H9 (cell line): ENCODE data around the gene LHFPL6. TPM values are rescaled to one million over a fixed set of nuclear protein-coding genes. Genes with fewer than 3 reads are reported as not detected.

Experiments
- DNase-seq: peaks from one replicate; pipeline ENCODE4 v3.0.0-alpha.2; 2017
- H2AFZ ChIP-seq: one replicate; pipeline ENCODE4 v1.6.1; 2013; ENCODE audit warnings: mild to moderate bottlenecking, low read length, control low read depth, moderate library complexity
- H2AK5ac ChIP-seq: 2 replicates; pipeline ENCODE4 v1.6.1; 2013; ENCODE audit warnings: low read length, control low read depth, mixed read lengths; ENCODE audit not compliant: insufficient read length
- H2BK120ac ChIP-seq: one replicate; pipeline ENCODE4 v1.6.1; 2013; ENCODE audit warnings: low read depth, mild to moderate bottlenecking, low read length, control low read depth, inconsistent platforms; ENCODE audit not compliant: poor library complexity, severe bottlenecking
- H2BK12ac ChIP-seq: 2 replicates; pipeline ENCODE4 v1.6.1; 2013; ENCODE audit warnings: low read length, control low read depth, mixed read lengths, low read depth; ENCODE audit not compliant: insufficient read length
- H2BK15ac ChIP-seq: 2 replicates; pipeline ENCODE4 v1.6.1; 2013; ENCODE audit warnings: low read depth, low read length, control low read depth
- H2BK20ac ChIP-seq: one replicate; pipeline ENCODE4 v1.6.1; 2013; ENCODE audit warnings: low read depth, mild to moderate bottlenecking, low read length, control low read depth, inconsistent platforms; ENCODE audit not compliant: poor library complexity, severe bottlenecking
- H2BK5ac ChIP-seq: 2 replicates; pipeline ENCODE4 v1.6.1; 2013; ENCODE audit warnings: low read length, control low read depth, mixed read lengths; ENCODE audit not compliant: insufficient read length
- H3K14ac ChIP-seq: 2 replicates; pipeline ENCODE4 v1.6.1; 2013; ENCODE audit warnings: low read length, control low read depth; ENCODE audit not compliant: insufficient read depth
- H3K18ac ChIP-seq: 2 replicates; pipeline ENCODE4 v1.6.1; 2013; ENCODE audit warnings: low read depth, mild to moderate bottlenecking, mixed read lengths, low read length, control low read depth; ENCODE audit not compliant: insufficient read length
- H3K23ac ChIP-seq: 2 replicates; pipeline ENCODE4 v1.6.1; 2013; ENCODE audit warnings: low read length, control low read depth, mixed read lengths, low read depth; ENCODE audit not compliant: insufficient read length
- H3K23me2 ChIP-seq: 2 replicates; pipeline ENCODE4 v1.6.1; 2013; ENCODE audit warnings: low read depth, mild to moderate bottlenecking, mixed read lengths, low read length, control low read depth; ENCODE audit not compliant: insufficient read length, poor library complexity, severe bottlenecking
- H3K27ac ChIP-seq: 2 replicates; pipeline ENCODE4 v1.5.1; 2013; ENCODE audit warnings: low read length, control low read depth, mixed read lengths, low read depth; ENCODE audit not compliant: insufficient read length
- H3K27me3 ChIP-seq: 2 replicates; pipeline ENCODE4 v1.6.1; 2013; ENCODE audit warnings: low read length, control low read depth, inconsistent platforms; ENCODE audit not compliant: insufficient read depth
- H3K4ac ChIP-seq: 2 replicates; pipeline ENCODE4 v1.6.1; 2013; ENCODE audit warnings: low read depth, mild to moderate bottlenecking, control low read depth, inconsistent platforms, low read length, moderate library complexity
- H3K4me1 ChIP-seq: 2 replicates; pipeline ENCODE4 v1.6.1; 2013; ENCODE audit warnings: low read length, control low read depth, inconsistent platforms; ENCODE audit not compliant: insufficient read depth
- H3K4me2 ChIP-seq: 2 replicates; pipeline ENCODE4 v1.6.1; 2013; ENCODE audit warnings: low read length, control low read depth, mixed read lengths; ENCODE audit not compliant: insufficient read length, insufficient read depth
- H3K56ac ChIP-seq: 2 replicates; pipeline ENCODE4 v1.6.1; 2013; ENCODE audit warnings: low read depth, mild to moderate bottlenecking, mixed read lengths, low read length, control low read depth; ENCODE audit not compliant: insufficient read length
- H3K79me1 ChIP-seq: 2 replicates; pipeline ENCODE4 v1.6.1; 2013; ENCODE audit warnings: low read depth, mild to moderate bottlenecking, moderate library complexity, low read length, control low read depth, inconsistent platforms; ENCODE audit not compliant: insufficient read depth, poor library complexity, severe bottlenecking
- H3K79me2 ChIP-seq: 2 replicates; pipeline ENCODE4 v1.6.1; 2013; ENCODE audit warnings: low read length, control low read depth, inconsistent platforms; ENCODE audit not compliant: insufficient read depth
- H3K9ac ChIP-seq: 2 replicates; pipeline ENCODE4 v1.6.1; 2013; ENCODE audit warnings: low read length, control low read depth, mixed read lengths; ENCODE audit not compliant: insufficient read length; ENCODE audit errors: extremely low read depth
- H3K9me3 ChIP-seq: one replicate; pipeline ENCODE4 v1.6.1; 2013; ENCODE audit warnings: low read depth, low read length, inconsistent platforms; ENCODE audit not compliant: control insufficient read depth
- H3T11ph ChIP-seq: one replicate; pipeline ENCODE4 v1.6.1; 2013; ENCODE audit warnings: mild to moderate bottlenecking, low read length, control low read depth, inconsistent platforms
- H4K20me1 ChIP-seq: one replicate; pipeline ENCODE4 v1.6.1; 2013; ENCODE audit not compliant: control insufficient read depth, insufficient read length, insufficient read depth
- H4K5ac ChIP-seq: 2 replicates; pipeline ENCODE4 v1.6.1; 2013; ENCODE audit warnings: low read depth, mild to moderate bottlenecking, mixed read lengths, low read length, control low read depth; ENCODE audit not compliant: insufficient read length
- H4K8ac ChIP-seq: replicated peaks from 2 replicates; pipeline ENCODE4 v1.6.1; 2013; ENCODE audit warnings: low read length, control low read depth, mixed read lengths, low read depth; ENCODE audit not compliant: insufficient read length
- H4K91ac ChIP-seq: 2 replicates; pipeline ENCODE4 v1.6.1; 2013; ENCODE audit warnings: low read depth, mild to moderate bottlenecking, moderate library complexity, mixed read lengths, low read length, control low read depth; ENCODE audit not compliant: insufficient read length
- H3K27ac Mint-ChIP-seq, 3 experiments: 2 replicates in 2 of 3; 3 replicates in 1 of 3; pipeline ENCODE4 v1.8.0; 2020 to 2021; ENCODE audit warnings: mixed read lengths in 3 of 3, mild to moderate bottlenecking in 1 of 3, moderate library complexity in 1 of 3
- H3K27me3 Mint-ChIP-seq: 2 replicates; pipeline ENCODE4 v1.8.0; 2021; ENCODE audit warnings: low read depth, mild to moderate bottlenecking, moderate library complexity, mixed read lengths
- H3K36me3 Mint-ChIP-seq, 3 experiments: 2 replicates in 2 of 3; 3 replicates in 1 of 3; pipeline ENCODE4 v1.8.0; 2020 to 2021; ENCODE audit warnings: low read depth in 3 of 3, mixed read lengths in 3 of 3; ENCODE audit not compliant: insufficient read depth in 1 of 3
- H3K4me1 Mint-ChIP-seq, 2 experiments: 2 replicates each; pipeline ENCODE4 v1.8.0; 2020; ENCODE audit warnings: mixed read lengths in 2 of 2
- H3K4me3 Mint-ChIP-seq, 2 experiments: 2 replicates in 1 of 2; 3 replicates in 1 of 2; pipeline ENCODE4 v1.8.0; 2020 to 2021; ENCODE audit warnings: mild to moderate bottlenecking in 2 of 2, mixed read lengths in 2 of 2, moderate library complexity in 1 of 2
- H3K9me3 Mint-ChIP-seq, 2 experiments: 2 replicates in 1 of 2; 3 replicates in 1 of 2; pipeline ENCODE4 v1.8.0; 2020; ENCODE audit warnings: mild to moderate bottlenecking in 2 of 2, mixed read lengths in 2 of 2, moderate library complexity in 1 of 2
- total RNA-seq: library from RNA; stranded (reverse); gene quantifications from 2 replicates; pipeline ENCODE4 v1.2.1, GENCODE V29; 2021
- TF ChIP-seq, protein P1 (sequence below): fragments of 200-600 bp; sonication (generic); conservative IDR thresholded peaks from 3 replicates; pipeline ENCODE4 v1.8.0; 2021; ENCODE audit warnings: antibody characterized with exemption, mild to moderate bottlenecking

Gene LHFPL6
- total RNA-seq, 1 experiment from 2014 or later, result 3.5 TPM

- H2AFZ ChIP-seq, result no peak overlapping the region
- Mint-ChIP-seq H3K4me1 (peaks cover 35 to 43% of the 10 kb centered on the region in 2 experiments), H3K9me3 (no peaks in the 10 kb centered on the region; a peak in 1 of 5 replicates)
These were observed 195.9 kb downstream of the LHFPL6 start for GRCh38 chr13:39407138-39407537.

More at GRCh38 chr13:39407138-39407537, 195.9 kb downstream of the LHFPL6 start:
- no peak overlapping the region for H2BK120ac ChIP-seq
- Mint-ChIP-seq H3K4me3 (no peak overlapping the region), H3K27ac (no peak overlapping the region), H3K36me3 (no peaks in the 10 kb centered on the region), H3K27me3 (peaks cover 8% of the 10 kb centered on the region)
- peaks cover 6% of the 10 kb centered on the region; the same call in 1 of the 2 replicates for H3K4me1 ChIP-seq
- no peak overlapping the region for H2BK5ac ChIP-seq
- no peak overlapping the region for H4K91ac ChIP-seq
- H2BK15ac ChIP-seq, result no peak overlapping the region
- H3K4ac ChIP-seq, result no peak overlapping the region
- H4K20me1 ChIP-seq, result no peaks in the 10 kb centered on the region
- H3K9me3 ChIP-seq, result no peaks in the 10 kb centered on the region
- H3K23ac ChIP-seq, result no peak overlapping the region
- no peak overlapping the region for H3K56ac ChIP-seq
- no peaks in the 10 kb centered on the region for H3K27me3 ChIP-seq
- no peak overlapping the region for H2AK5ac ChIP-seq
- H3K18ac ChIP-seq, result no peak overlapping the region
- no peak overlapping the region for H3K27ac ChIP-seq
- no peak overlapping the region for H3T11ph ChIP-seq
- H3K23me2 ChIP-seq, result no peaks in the 10 kb centered on the region
- no peak overlapping the region for H4K8ac ChIP-seq
- H3K14ac ChIP-seq, result no peak overlapping the region
- no peak overlapping the region for H2BK12ac ChIP-seq
- H2BK20ac ChIP-seq, result no peak overlapping the region
- H3K9ac ChIP-seq, result no peak overlapping the region
- DNase-seq, result no peak
- H4K5ac ChIP-seq, result no peak overlapping the region
- H3K4me2 ChIP-seq, result no peak overlapping the region
- TF ChIP-seq, protein P1, sequence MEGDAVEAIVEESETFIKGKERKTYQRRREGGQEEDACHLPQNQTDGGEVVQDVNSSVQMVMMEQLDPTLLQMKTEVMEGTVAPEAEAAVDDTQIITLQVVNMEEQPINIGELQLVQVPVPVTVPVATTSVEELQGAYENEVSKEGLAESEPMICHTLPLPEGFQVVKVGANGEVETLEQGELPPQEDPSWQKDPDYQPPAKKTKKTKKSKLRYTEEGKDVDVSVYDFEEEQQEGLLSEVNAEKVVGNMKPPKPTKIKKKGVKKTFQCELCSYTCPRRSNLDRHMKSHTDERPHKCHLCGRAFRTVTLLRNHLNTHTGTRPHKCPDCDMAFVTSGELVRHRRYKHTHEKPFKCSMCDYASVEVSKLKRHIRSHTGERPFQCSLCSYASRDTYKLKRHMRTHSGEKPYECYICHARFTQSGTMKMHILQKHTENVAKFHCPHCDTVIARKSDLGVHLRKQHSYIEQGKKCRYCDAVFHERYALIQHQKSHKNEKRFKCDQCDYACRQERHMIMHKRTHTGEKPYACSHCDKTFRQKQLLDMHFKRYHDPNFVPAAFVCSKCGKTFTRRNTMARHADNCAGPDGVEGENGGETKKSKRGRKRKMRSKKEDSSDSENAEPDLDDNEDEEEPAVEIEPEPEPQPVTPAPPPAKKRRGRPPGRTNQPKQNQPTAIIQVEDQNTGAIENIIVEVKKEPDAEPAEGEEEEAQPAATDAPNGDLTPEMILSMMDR, result no peak
- H3K79me1 ChIP-seq, result no peaks in the 10 kb centered on the region
- H3K79me2 ChIP-seq, result no peaks in the 10 kb centered on the region
